NCI-H226 (cell line): ENCODE results near the gene IFIT1.
A peak's percentile ranks its signal among the peaks of the same experiment; 100 is the strongest.
"Not testable (repeated sequence)": the region's sequence is repeated elsewhere in the genome, so short reads cannot be mapped to it uniquely, and the experiment has no call there.

Source experiments
- DNase-seq: peaks from one replicate; pipeline ENCODE4 v3.0.0-alpha.2; 2015

The IFIT1 gene

DNA sequence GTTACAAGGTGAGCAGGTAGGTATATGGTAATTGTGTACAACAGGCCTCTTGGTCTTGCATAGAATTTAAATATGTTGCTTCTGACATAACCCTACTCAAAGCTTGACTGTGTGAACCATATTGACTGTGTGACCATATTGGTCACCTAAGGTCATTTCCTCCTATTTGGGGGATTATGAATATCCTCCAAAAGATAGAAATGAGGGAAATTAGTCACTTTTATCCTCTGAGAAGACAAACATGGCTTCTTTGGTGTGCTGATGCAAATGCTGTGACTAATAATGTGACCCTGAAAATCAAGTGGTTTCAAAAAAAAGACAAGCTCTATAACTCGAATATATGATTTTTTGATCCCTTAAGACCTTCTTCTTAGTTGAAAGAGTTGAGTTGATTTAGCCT is 49.9 kb downstream of the IFIT1 start:
- no peak for DNase-seq

DNA sequence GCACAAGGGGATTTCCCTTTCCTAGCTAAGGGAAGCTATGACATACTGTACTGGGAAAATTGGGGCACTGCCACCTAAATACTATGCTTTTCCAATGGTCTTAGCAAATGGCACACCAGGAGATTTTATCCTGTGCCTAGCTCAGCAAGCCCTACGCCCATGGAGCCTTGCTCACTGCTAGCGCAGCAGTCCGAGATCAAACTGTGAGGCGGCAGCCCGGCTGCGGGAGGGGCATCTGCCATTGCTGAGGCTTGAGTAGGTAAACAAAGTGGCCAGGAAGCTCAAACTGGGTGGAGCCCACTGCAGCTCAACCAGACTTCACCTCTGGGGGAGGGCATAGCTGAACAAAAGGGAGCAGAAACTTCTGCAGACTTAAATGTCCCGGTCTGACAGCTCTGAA is 52.4 kb downstream of the IFIT1 start:
- not testable (repeated sequence) for DNase-seq

DNA sequence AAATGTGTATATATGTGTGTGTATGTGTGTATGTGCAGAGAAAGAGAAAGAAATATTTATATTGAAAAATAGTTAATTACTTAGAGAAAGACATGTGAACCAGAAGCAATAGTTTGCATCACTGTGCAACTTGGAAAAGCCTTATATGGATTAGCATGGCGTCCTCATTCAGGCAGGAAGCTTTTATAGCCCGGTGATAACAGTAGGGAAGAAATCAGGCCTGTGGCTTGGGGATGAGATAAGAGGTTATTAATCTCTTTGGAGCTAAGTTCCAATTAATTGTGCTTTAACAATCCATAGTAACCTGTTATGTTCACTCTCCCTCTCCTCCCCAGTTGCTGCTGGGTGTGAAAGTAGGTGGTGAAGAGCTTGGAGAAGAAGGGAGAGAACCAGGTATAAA is 58.5 kb downstream of the IFIT1 start:
- no peak for DNase-seq

DNA sequence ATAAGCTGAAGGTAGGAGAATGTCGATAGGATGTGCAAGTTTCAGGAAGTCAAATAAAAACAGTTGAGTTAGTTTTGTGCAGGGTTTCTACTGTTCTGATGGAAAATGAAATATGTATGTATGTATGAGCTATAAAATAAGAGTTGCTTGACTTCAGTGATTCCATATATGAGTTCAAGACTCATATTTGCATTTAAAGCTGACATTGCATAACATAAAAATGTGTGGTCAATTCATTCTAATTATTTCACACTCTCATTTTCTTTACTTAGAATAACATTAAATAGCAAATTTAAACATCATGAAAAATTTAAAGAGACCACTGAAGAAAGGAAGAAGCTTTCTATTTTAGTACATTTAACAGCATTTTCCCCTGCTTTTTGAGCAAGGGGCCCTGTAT is 59.8 kb downstream of the IFIT1 start:
- DNase-seq, result no peak

DNA sequence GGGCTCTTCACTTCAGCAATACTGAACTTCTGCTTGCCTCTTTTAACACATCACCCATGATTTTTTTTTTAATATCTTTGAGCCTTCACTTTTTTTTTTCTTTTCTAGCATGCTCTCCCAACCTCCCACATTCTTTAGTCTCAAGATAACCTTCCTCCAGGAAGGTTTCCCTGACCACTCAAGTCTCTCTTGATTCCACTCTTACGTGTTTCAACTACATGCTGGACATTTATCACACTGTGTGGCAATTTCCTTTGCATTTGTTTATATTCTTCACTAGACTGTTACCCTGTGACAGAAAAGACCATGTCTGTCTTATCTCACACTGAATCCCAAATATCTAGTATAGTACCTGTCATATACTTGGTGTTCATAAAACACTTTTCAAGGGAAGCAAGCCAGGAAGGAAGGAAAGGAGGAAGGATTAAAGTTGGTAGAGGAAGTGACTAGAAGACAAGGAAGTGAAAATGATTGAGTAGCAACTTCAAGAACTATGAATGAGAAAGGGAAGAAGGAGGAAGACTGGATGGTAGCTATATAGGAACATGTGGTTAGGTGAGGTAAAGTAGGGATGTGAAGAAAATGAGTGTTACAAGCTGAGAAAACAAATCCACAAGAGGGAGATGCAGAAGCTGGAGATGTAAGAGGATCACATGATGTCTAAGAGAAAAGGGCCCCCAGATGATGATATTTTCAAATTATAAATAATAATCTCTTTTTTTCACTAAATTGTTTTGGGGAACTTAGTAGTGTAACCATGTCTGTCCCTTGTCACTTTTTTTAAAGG is 62.3 kb downstream of the IFIT1 start:
- DNase-seq, result peak; percentile 72
